ENCODE measurements around the gene FGF22. TPM values are rescaled to one million over a fixed set of nuclear protein-coding genes. Genes with fewer than 3 reads are reported as not detected.
A peak's percentile ranks its signal among the peaks of the same experiment; 100 is the strongest.
"Not testable (repeated sequence)": the region's sequence is repeated elsewhere in the genome, so short reads cannot be mapped to it uniquely, and the experiment has no call there.

Gene FGF22
- total and polyA plus RNA-seq, 4 donors = 0.72 to 2.5 (median 1.7) TPM

DNA sequence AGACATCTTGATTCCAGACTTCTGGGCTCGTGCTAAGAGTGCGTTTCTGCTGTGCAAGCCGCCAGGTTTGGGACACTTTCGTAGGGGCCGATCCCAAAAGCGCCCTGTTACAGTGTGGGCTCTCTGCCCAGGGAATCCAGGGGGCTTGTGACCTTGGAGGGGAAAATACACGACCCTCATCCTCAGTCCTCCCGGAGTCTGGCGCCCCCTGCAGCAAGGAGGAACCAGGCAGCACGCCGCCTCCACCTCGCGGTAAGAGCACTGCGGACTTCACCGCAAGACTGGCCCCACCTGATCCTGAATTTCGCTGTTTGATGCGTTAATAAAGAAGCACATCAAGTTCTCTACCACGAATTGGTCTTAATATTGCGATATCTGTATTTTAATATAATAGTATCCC lies 11.5 kb upstream of the FGF22 start:
- Histone ChIP-seq H3K9me3 (ENCODE audit: control insufficient read depth, insufficient read depth, low read length) (no peaks in the 10 kb centered on the region), H3K36me3 (ENCODE audit: control insufficient read depth, insufficient read depth, low read length) (peaks cover 77% of the 10 kb centered on the region), H3K4me1 (ENCODE audit: control insufficient read depth, insufficient read depth, low read length) (peaks cover 14% of the 10 kb centered on the region), H3K27ac (ENCODE audit: low read depth, low read length) (no peak overlapping the region), H3K27me3 (ENCODE audit: control insufficient read depth, insufficient read depth, low read length) (no peaks in the 10 kb centered on the region), H3K4me3 (ENCODE audit: low read depth, low read length) (no peak overlapping the region)
- DNase-seq (ENCODE audit: low read depth in 4 of 6, low spot score in 6 of 6) = no peak
- 80% methylated on average over 10 of the region's 19 CpGs for WGBS (ENCODE audit: insufficient coverage)

DNA sequence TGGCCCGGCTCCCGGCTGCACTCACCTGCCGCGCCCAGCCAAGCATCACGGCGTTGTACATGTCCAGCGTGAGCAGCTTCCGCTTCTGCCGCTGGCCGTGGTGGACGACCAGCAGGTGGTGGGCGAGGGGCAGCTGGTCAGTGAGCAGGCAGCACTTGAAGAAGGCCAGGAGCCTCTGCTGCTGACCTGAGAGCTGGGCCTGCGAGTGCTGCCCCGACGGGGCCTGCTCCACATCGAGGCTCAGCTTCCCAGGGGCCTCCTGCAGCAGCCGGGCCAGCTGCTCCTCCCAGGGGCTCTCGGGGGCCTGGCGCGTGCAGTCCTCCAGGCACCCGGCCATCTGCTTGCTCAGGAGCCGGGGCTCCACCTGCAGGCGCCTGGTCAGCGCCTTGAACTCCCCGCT lies 10.2 kb upstream of the FGF22 start:
- not testable (repeated sequence) for DNase-seq (ENCODE audit: low read depth in 4 of 6, low spot score in 6 of 6); H3K9me3 ChIP-seq (ENCODE audit: control insufficient read depth, insufficient read depth, low read length); H3K27me3 ChIP-seq (ENCODE audit: control insufficient read depth, insufficient read depth, low read length); H3K27ac ChIP-seq (ENCODE audit: low read depth, low read length); H3K4me3 ChIP-seq (ENCODE audit: low read depth, low read length)
- 75% methylated on average over 25 of the region's 25 CpGs for WGBS (ENCODE audit: insufficient coverage)
- H3K36me3 ChIP-seq (ENCODE audit: control insufficient read depth, insufficient read depth, low read length) = peaks cover 63% of the 10 kb centered on the region
- H3K4me1 ChIP-seq (ENCODE audit: control insufficient read depth, insufficient read depth, low read length) = peaks cover 22% of the 10 kb centered on the region

DNA sequence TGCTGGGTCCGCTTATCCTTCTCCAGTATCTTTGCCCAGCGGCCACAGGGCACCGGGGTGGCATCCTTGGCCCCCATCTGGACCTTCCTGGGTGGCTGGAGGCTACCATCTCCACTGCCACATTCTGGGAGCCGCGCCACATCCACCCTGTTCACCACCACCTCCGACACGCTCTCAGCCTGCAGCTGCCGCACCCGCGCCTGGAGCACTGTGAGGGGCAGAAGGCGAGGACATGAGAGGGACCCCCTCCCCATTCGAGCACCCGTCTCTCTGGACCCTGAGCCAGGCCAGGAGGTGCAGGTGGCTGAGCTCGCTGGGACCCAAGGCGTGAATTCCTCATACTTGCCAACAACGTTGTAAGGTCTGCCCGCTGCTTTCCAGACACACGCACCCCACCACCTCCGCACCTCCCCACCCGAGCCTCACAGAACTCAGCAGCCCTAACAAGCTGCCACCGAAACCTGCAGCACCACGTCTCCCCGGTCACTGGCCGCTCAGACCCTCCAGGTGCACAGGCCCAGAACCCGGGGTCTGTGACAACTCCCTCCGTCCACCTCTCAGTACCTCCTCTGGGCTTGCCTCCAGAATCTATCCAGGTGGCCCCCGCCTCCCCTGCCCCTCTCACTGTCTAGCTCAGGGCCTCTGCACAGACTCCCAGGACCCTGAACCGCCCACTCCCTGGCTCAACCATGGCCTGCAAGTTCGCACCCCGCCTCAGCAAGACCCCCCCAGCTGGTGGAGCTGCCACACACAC lies 9.5 kb upstream of the FGF22 start:
- DNase-seq (ENCODE audit: low read depth in 4 of 6, low spot score in 6 of 6) = no peak
- H3K27ac ChIP-seq (ENCODE audit: low read depth, low read length) = no peak overlapping the region
- WGBS (ENCODE audit: insufficient coverage) = 92% methylated on average over 30 of the region's 30 CpGs

DNA sequence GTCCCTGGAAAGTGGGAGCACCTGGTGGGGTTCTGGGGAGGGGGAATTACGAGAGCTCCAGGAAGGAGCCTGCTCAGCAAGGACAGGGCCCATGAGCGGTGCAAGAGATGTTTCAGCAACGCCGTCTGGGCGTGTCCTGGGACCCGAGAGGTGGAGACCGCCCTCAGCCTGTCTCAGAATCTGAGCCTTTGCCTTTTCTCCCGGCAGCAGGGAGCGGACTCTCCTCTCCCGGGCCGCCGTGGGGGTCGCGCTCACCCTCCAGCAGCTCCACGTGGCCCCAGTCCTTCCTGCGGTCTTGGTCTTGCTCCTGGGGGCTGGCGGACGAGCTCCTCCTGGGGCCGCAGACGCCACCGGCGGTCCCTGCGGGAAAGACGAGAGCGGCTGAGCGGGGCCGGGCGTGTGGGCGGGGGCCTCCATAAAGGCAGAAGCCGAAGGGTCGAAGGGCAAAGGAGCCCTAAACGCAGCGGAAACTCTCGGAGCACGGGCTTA lies 7.1 kb upstream of the FGF22 start:
- Histone ChIP-seq H3K4me1 (ENCODE audit: control insufficient read depth, insufficient read depth, low read length) (peaks cover 26% of the 10 kb centered on the region), H3K27me3 (ENCODE audit: control insufficient read depth, insufficient read depth, low read length) (no peaks in the 10 kb centered on the region), H3K9me3 (ENCODE audit: control insufficient read depth, insufficient read depth, low read length) (no peaks in the 10 kb centered on the region), H3K27ac (ENCODE audit: low read depth, low read length) (no peak overlapping the region), H3K36me3 (ENCODE audit: control insufficient read depth, insufficient read depth, low read length) (peaks cover 49% of the 10 kb centered on the region), H3K4me3 (ENCODE audit: low read depth, low read length) (peak overlapping the region; percentile 66)
- DNase-seq (ENCODE audit: low read depth in 4 of 6, low spot score in 6 of 6) = no peak
- 3% methylated on average over 35 of the region's 35 CpGs for WGBS (ENCODE audit: insufficient coverage)

More for the DNA sequence above, 9.5 kb upstream of the FGF22 start:
- peaks cover 58% of the 10 kb centered on the region for H3K36me3 ChIP-seq (ENCODE audit: control insufficient read depth, insufficient read depth, low read length)
- H3K9me3 ChIP-seq (ENCODE audit: control insufficient read depth, insufficient read depth, low read length) = no peaks in the 10 kb centered on the region
- H3K4me3 ChIP-seq (ENCODE audit: low read depth, low read length) = no peak overlapping the region
- H3K4me1 ChIP-seq (ENCODE audit: control insufficient read depth, insufficient read depth, low read length) = peaks cover 26% of the 10 kb centered on the region
- no peaks in the 10 kb centered on the region for H3K27me3 ChIP-seq (ENCODE audit: control insufficient read depth, insufficient read depth, low read length)

DNA sequence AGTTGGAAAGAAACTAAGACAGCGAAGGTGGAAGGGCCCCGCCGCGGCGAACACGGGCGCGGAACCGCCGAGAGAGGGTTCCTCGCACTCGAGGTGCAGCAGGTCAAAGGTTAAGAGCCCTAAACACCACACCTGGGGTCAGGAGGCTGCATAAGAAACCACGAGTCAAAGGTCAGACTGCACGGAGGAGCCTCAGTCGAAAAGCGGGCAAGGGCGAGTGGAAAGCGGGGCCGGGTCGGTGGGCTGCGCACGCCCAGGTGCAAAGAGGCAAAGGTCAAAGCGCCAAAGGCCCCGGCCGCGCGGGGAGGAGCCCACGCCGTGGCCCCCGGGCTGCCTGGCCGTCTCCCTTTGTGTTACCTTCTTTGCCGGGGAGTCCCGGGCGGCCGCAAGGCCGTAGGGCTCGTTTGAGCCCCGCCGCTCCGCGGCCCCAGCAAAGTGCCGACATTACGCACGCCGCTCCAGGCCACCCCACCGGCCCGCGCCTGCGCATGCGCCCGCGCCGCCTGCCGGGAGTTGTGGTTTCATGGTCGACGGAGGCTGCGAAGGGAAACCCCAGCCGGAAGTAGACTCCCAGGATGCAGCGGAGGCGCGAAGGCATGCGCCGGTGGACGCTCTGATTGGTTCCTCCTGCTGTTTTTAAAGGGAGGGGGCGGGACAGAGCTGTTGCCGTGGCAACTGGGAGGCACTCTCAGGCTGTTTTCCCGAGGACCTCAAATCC lies 6.5 kb upstream of the FGF22 start, which contains the start of gene POLRMT:
POLRMT (minus strand) TSS at position 470 of the 718 bp plus-strand sequence; CDS start at position 445, 25 bp downstream.
- H3K27ac ChIP-seq (ENCODE audit: low read depth, low read length) = no peak within 1 kb of the TSS
- peak; percentile 91 to 99 (median 97) for DNase-seq (ENCODE audit: low read depth in 4 of 6, low spot score in 6 of 6)
- no peaks in the 10 kb centered on the region for H3K27me3 ChIP-seq (ENCODE audit: control insufficient read depth, insufficient read depth, low read length)
- H3K4me3 ChIP-seq (ENCODE audit: low read depth, low read length) = peak within 1 kb of the TSS; percentile 66
- H3K36me3 ChIP-seq (ENCODE audit: control insufficient read depth, insufficient read depth, low read length) = peaks cover 43% of the 10 kb centered on the region
- H3K9me3 ChIP-seq (ENCODE audit: control insufficient read depth, insufficient read depth, low read length) = no peaks in the 10 kb centered on the region
- 0% methylated on average over 67 of the region's 67 CpGs for WGBS (ENCODE audit: insufficient coverage)
- peaks cover 26% of the 10 kb centered on the region for H3K4me1 ChIP-seq (ENCODE audit: control insufficient read depth, insufficient read depth, low read length)

DNA sequence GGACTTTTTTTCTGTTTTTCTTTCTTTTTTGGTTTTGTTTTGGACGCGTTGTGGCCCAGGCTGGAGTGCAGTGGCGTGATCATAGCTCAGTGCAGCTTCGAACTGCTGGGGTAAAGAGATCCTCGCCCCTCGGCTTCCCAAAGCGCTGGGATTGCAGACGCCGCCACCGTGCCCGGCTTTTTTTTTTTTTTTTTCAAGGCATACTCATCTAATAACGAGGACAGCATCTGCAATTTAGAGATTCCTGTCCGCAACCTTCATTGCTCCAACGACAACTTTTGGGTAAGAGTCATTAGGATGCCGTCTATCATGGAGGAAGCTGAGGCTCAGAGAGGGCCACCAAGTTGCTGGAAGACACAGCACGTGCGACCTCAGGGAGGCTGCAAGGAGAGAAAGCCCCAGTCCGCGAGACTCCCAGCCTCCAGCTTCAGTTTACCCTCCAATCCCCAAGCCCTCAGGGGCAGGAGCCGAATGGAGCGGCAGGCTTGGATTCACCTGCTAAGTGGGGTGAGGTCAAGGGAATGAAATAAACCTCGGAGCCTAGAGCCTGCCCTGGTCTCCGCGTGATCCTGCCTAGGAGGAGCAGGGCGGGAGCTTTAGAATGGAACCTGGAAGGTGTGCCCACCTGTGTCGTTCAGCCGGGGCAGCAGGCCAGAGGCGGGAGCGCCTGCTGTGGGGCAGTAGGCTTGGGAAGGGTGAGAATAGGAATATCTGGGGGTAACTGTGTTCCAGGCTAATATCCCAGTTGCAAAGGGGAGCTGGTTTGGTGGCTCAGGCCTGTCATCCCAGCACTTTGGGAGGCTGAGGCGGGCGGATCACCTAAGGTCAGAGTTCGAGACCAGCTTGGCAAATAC lies 5.7 kb upstream of the FGF22 start:
- Histone ChIP-seq H3K4me3 (ENCODE audit: low read depth, low read length) (peak overlapping the region; percentile 66), H3K27ac (ENCODE audit: low read depth, low read length) (no peak overlapping the region), H3K27me3 (ENCODE audit: control insufficient read depth, insufficient read depth, low read length) (no peaks in the 10 kb centered on the region), H3K4me1 (ENCODE audit: control insufficient read depth, insufficient read depth, low read length) (peaks cover 31% of the 10 kb centered on the region), H3K36me3 (ENCODE audit: control insufficient read depth, insufficient read depth, low read length) (peaks cover 36% of the 10 kb centered on the region), H3K9me3 (ENCODE audit: control insufficient read depth, insufficient read depth, low read length) (no peaks in the 10 kb centered on the region)
- no peak for DNase-seq (ENCODE audit: low read depth in 4 of 6, low spot score in 6 of 6)
- WGBS (ENCODE audit: insufficient coverage) = 21% methylated on average over 25 of the region's 32 CpGs

DNA sequence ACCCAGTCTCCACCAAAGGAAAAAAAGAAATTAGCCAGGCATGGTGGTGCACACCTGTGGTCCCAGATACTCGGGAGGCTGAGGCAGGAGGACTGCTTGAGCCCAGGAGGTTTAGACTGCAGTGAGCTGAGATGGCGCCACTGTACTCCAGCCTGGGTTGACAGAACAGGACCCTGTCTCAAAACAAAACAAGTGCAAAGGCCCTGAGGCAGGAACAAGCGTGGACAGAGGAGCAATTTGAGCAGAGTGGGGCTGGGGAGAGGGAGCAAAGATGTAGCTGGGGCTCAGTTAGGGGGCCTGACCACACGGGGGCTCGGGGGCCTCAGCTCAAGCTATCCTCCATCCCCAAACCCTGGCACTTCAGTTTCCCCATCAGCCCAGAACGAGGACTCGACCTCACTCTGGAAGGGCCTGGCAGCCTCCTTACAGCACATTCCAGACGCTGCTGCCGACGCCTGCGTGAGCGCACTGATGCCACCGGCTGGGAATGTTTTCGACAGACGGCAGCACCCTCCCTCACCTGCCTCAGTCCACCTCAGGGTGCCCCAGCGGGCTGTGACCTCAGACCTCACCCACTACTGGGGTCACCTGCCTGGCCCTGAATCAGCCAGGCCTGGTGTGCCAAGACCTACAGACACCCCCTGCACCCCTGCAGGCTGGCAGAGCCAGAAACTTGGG lies 4.6 kb upstream of the FGF22 start:
- H3K4me3 ChIP-seq (ENCODE audit: low read depth, low read length) = no peak overlapping the region
- peaks cover 37% of the 10 kb centered on the region for H3K4me1 ChIP-seq (ENCODE audit: control insufficient read depth, insufficient read depth, low read length)
- no peaks in the 10 kb centered on the region for H3K9me3 ChIP-seq (ENCODE audit: control insufficient read depth, insufficient read depth, low read length)
- H3K27ac ChIP-seq (ENCODE audit: low read depth, low read length) = no peak overlapping the region
- no peaks in the 10 kb centered on the region for H3K27me3 ChIP-seq (ENCODE audit: control insufficient read depth, insufficient read depth, low read length)
- 88% methylated on average over 15 of the region's 16 CpGs for WGBS (ENCODE audit: insufficient coverage)
- H3K36me3 ChIP-seq (ENCODE audit: control insufficient read depth, insufficient read depth, low read length) = peaks cover 25% of the 10 kb centered on the region
- no peak for DNase-seq (ENCODE audit: low read depth in 4 of 6, low spot score in 6 of 6)

DNA sequence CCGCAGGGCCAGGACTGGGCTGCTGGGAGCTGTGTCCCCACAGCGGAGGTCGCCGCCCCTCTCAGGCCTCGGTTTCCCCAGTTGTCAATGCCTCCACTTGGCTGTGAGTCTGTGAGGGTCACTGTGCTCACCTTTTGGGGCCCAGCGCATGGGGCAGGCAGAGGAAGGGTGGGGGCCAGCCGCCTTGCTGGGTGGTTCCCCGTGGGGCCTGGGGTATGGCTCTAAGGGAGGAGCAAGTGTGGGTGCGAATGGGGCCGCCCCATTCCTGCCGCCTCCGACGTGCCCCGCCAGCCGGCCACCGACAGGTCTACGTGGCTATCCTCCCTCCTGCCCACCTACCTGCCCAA lies 800 bp upstream of the FGF22 start:
- no peak for DNase-seq (ENCODE audit: low read depth in 4 of 6, low spot score in 6 of 6)
- H3K9me3 ChIP-seq (ENCODE audit: control insufficient read depth, insufficient read depth, low read length) = no peaks in the 10 kb centered on the region
- 77% methylated on average over 16 of the region's 17 CpGs for WGBS (ENCODE audit: insufficient coverage)
- H3K4me1 ChIP-seq (ENCODE audit: control insufficient read depth, insufficient read depth, low read length) = peaks cover 26% of the 10 kb centered on the region
- no peaks in the 10 kb centered on the region for H3K27me3 ChIP-seq (ENCODE audit: control insufficient read depth, insufficient read depth, low read length)
- H3K27ac ChIP-seq (ENCODE audit: low read depth, low read length) = no peak overlapping the region
- peaks cover 33% of the 10 kb centered on the region for H3K36me3 ChIP-seq (ENCODE audit: control insufficient read depth, insufficient read depth, low read length)
- peak overlapping the region; percentile 46 for H3K4me3 ChIP-seq (ENCODE audit: low read depth, low read length)

DNA sequence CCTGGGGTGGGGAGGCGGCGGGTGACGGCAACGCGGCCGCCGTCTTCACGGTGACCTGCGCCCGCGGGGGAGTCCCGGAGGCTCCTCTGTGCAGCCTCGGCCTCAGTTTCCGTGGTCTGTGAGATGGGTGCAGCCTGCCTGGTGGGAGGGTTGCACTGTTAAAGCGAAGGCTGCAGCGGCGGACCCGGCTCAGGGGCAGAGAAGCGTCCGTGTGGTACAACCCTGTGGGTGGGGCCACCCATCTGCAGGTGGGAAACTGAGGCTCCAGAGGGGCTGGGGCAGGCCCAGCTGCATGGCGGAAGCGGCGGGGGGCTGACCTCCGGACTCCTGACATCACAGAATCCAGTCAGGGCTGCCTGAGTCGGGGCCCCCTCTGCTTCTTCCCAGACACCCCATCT lies 481 bp downstream of the FGF22 start:
- no peak overlapping the region for H3K4me3 ChIP-seq (ENCODE audit: low read depth, low read length)
- no peaks in the 10 kb centered on the region for H3K9me3 ChIP-seq (ENCODE audit: control insufficient read depth, insufficient read depth, low read length)
- no peak for DNase-seq (ENCODE audit: low read depth in 4 of 6, low spot score in 6 of 6)
- no peaks in the 10 kb centered on the region for H3K27me3 ChIP-seq (ENCODE audit: control insufficient read depth, insufficient read depth, low read length)
- WGBS (ENCODE audit: insufficient coverage) = 44% methylated on average over 25 of the region's 25 CpGs
- peaks cover 45% of the 10 kb centered on the region for H3K36me3 ChIP-seq (ENCODE audit: control insufficient read depth, insufficient read depth, low read length)
- H3K27ac ChIP-seq (ENCODE audit: low read depth, low read length) = no peak overlapping the region
- H3K4me1 ChIP-seq (ENCODE audit: control insufficient read depth, insufficient read depth, low read length) = peaks cover 16% of the 10 kb centered on the region
